T-cell (primary cell): Measurements from ENCODE around the gene VAMP2. TPM values are rescaled to one million over a fixed set of nuclear protein-coding genes. Genes with fewer than 3 reads are reported as not detected.

ENCODE experiments used
- ATAC-seq, 4 experiments: fragments of 200-7000 bp in 3 of 4; fragments of 150-1000 bp in 1 of 4; cut with Tn5 transposase; replicated peaks in 1 of 4; 1 replicate in 3 of 4; 2 replicates in 1 of 4; pipeline ENCODE4 v1.10.0; 2021; ENCODE audit warnings: moderate library complexity in 3 of 4, mild to moderate bottlenecking in 2 of 4, moderate number of reproducible peaks in 1 of 4
- CTCF ChIA-PET, 2 donors: fragments of 300-600 bp; sonication (Branson Sonifier 250); formaldehyde crosslinking; loops; one replicate each; lab custom pipeline; 2022; ENCODE audit warnings: antibody characterized with exemption in 2 of 2; lab: Charles Lee
- POLR2A ChIA-PET, 2 donors: fragments of 300-600 bp; sonication (Branson Sonifier 250); formaldehyde crosslinking; loops; one replicate each; lab custom pipeline; 2022; ENCODE audit warnings: antibody characterized with exemption in 2 of 2; lab: Charles Lee
- DNase-seq, 35 experiments: peaks; one replicate each; pipeline versions ENCODE4 v3.0.0 to v3.0.0-alpha.2; 2013 to 2023
- H3K27ac ChIP-seq: one replicate; pipeline ENCODE4 v1.5.1; 2013; ENCODE audit warnings: low read length
- H3K27me3 ChIP-seq, 2 experiments: replicated peaks in 1 of 2; 1 replicate in 1 of 2; 2 replicates in 1 of 2; pipeline versions ENCODE4 v1.6.1 to v1.7.0; 2013; ENCODE audit warnings: low read length in 1 of 2, mixed read lengths in 1 of 2; ENCODE audit not compliant: control insufficient read depth in 2 of 2, insufficient read depth in 2 of 2; ENCODE audit errors: extremely low read depth in 1 of 2
- H3K36me3 ChIP-seq, 2 donors: 1 replicate in 1 of 2; 2 replicates in 1 of 2; pipeline versions ENCODE4 v1.6.1 to v1.7.0; 2013; ENCODE audit warnings: low read length in 1 of 2; ENCODE audit not compliant: control insufficient read depth in 2 of 2, insufficient read depth in 1 of 2; ENCODE audit errors: extremely low read depth in 1 of 2
- H3K4me1 ChIP-seq, 2 experiments: 1 replicate in 1 of 2; 2 replicates in 1 of 2; pipeline versions ENCODE4 v1.6.1 to v1.7.0; 2013; ENCODE audit warnings: low read length in 2 of 2, mixed read lengths in 1 of 2; ENCODE audit not compliant: insufficient read depth in 2 of 2, control insufficient read depth in 1 of 2; ENCODE audit errors: extremely low read depth in 1 of 2
- H3K4me3 ChIP-seq, 2 donors: 1 replicate in 1 of 2; 2 replicates in 1 of 2; pipeline versions ENCODE4 v1.5.1 to v1.7.0; 2013; ENCODE audit warnings: mild to moderate bottlenecking in 2 of 2, low read length in 1 of 2, moderate library complexity in 1 of 2; ENCODE audit not compliant: control insufficient read depth in 1 of 2; ENCODE audit errors: extremely low read depth in 1 of 2
- H3K9me3 ChIP-seq: 2 replicates; pipeline ENCODE4 v1.7.0; 2013
- H3K27ac Mint-ChIP-seq, 2 donors: one replicate each; pipeline ENCODE4 v1.8.0; 2020 to 2021; ENCODE audit warnings: mild to moderate bottlenecking in 2 of 2, mixed read lengths in 2 of 2
- H3K27me3 Mint-ChIP-seq, 2 donors: one replicate each; pipeline ENCODE4 v1.8.0; 2021 to 2022; ENCODE audit warnings: mixed read lengths in 2 of 2
- H3K36me3 Mint-ChIP-seq: one replicate; pipeline ENCODE4 v1.8.0; 2021; ENCODE audit warnings: mixed read lengths
- H3K4me1 Mint-ChIP-seq, 3 donors: one replicate each; pipeline ENCODE4 v1.8.0; 2020 to 2022; ENCODE audit warnings: mixed read lengths in 3 of 3, mild to moderate bottlenecking in 1 of 3
- H3K4me3 Mint-ChIP-seq, 3 donors: one replicate each; pipeline ENCODE4 v1.8.0; 2020 to 2022; ENCODE audit warnings: mild to moderate bottlenecking in 3 of 3, mixed read lengths in 3 of 3, moderate library complexity in 3 of 3
- H3K9me3 Mint-ChIP-seq, 3 donors: one replicate each; pipeline ENCODE4 v1.8.0; 2020 to 2022; ENCODE audit warnings: mixed read lengths in 3 of 3
- WGBS: methylation state at CpG from one replicate; pipeline ENCODE4 v1.1.5; 2013; ENCODE audit warnings: missing lambda C conversion rate; ENCODE audit not compliant: insufficient coverage; 5-methylcytosine and 5-hydroxymethylcytosine counted together
- total RNA-seq, 35 experiments: library from RNA in 6 of 35; stranded (reverse) in 6 of 35; fragments of 120-200 nt in 1 of 35; gene quantifications; one replicate each; pipeline versions ENCODE4 v1.2.1 to v1.2.4 and lab custom pipeline; 2013 to 2026

Gene VAMP2
- total RNA-seq, 5 donors from 2014 or later (not counting 1 experiment from before 2014, with no cell fraction given), result 160 to 243 (median 186) TPM

GRCh38 chr17:8121407-8121680, 41.4 kb downstream of the VAMP2 start:
- H3K9me3 ChIP-seq, result no peaks in the 10 kb centered on the region
- H3K4me3 Mint-ChIP-seq, result peak overlapping the region; percentile 83 to 91 (median 88)
- H3K27me3 Mint-ChIP-seq, result peaks cover 17 to 63% of the 10 kb centered on the region in 2 donors
- CTCF ChIA-PET, result interaction anchor here in 1 of 2 donors (1.1 kb wide), 1 partner anchor 37 kb away, joined by 3 read pairs; no protein-coding TSS in a partner anchor
- POLR2A ChIA-PET, result no interaction called here
- DNase-seq, result peak in 1 of 35 experiments; percentile 25
- no peak for ATAC-seq
- H3K27me3 ChIP-seq, result peaks cover 0 to 77% of the 10 kb centered on the region in 2 experiments
- H3K36me3 ChIP-seq, result no peaks in the 10 kb centered on the region
- WGBS, result 3% methylated on average over 5 of the region's 25 CpGs
- no peaks in the 10 kb centered on the region for H3K36me3 Mint-ChIP-seq
- H3K4me3 ChIP-seq, result peak overlapping the region; percentile 49 to 74
- H3K27ac ChIP-seq, result no peak overlapping the region
- no peak overlapping the region for H3K27ac Mint-ChIP-seq
- peaks cover 58 to 85% of the 10 kb centered on the region in 2 experiments for H3K4me1 ChIP-seq
- peaks cover 76 to 86% (median 81%) of the 10 kb centered on the region in 3 donors for H3K4me1 Mint-ChIP-seq
- H3K9me3 Mint-ChIP-seq, result no peaks in the 10 kb centered on the region

GRCh38 chr17:8120520-8121406, 42.0 kb downstream of the VAMP2 start:
- no peaks in the 10 kb centered on the region for H3K36me3 ChIP-seq
- no peaks in the 10 kb centered on the region for H3K36me3 Mint-ChIP-seq
- ChIA-PET CTCF (interaction anchor here (0.5 to 2.7 kb wide), 14 partner anchors 11 to 412 kb away, joined by 3 to 27 read pairs (median 10); partner anchors contain the start of genes BORCS6 (in 1 of the 2), CTC1 (in 1 of the 2) and SLC25A35 (in 1 of the 2)), POLR2A (interaction anchor here (0.5 to 2.2 kb wide), 6 partner anchors 36 to 279 kb away, joined by 4 to 12 read pairs (median 6); no protein-coding TSS in a partner anchor)
- DNase-seq (peak in 31 of 35 experiments; percentile 27 to 78 (median 53)), ATAC-seq (peak in 3 of 4 experiments; percentile 6 to 21 (median 7))
- 1% methylated on average over 23 of the region's 40 CpGs for WGBS
- H3K27me3 Mint-ChIP-seq, result peaks cover 20 to 69% of the 10 kb centered on the region in 2 donors
- peaks cover 58 to 80% of the 10 kb centered on the region in 2 experiments for H3K4me1 ChIP-seq
- H3K9me3 Mint-ChIP-seq, result no peaks in the 10 kb centered on the region
- H3K27ac ChIP-seq, result peak overlapping the region; percentile 0
- peak overlapping the region; percentile 49 to 74 for H3K4me3 ChIP-seq
- H3K27ac Mint-ChIP-seq, result peak overlapping the region; percentile 89
- H3K4me3 Mint-ChIP-seq, result peak overlapping the region; percentile 83 to 91 (median 88)
- H3K9me3 ChIP-seq, result no peaks in the 10 kb centered on the region
- H3K4me1 Mint-ChIP-seq, result peaks cover 72 to 80% (median 78%) of the 10 kb centered on the region in 3 donors
- H3K27me3 ChIP-seq, result peaks cover 0 to 77% of the 10 kb centered on the region in 2 experiments

- Mint-ChIP-seq H3K4me3 (peak overlapping the region; percentile 83 to 91 (median 88)), H3K4me1 (peaks cover 63 to 71% (median 69%) of the 10 kb centered on the region in 3 donors), H3K9me3 (no peaks in the 10 kb centered on the region), H3K36me3 (no peaks in the 10 kb centered on the region), H3K27me3 (peaks cover 28 to 70% of the 10 kb centered on the region in 2 donors), H3K27ac (peak overlapping the region; percentile 89)
- H3K4me3 ChIP-seq, result peak overlapping the region; percentile 73 to 99
- WGBS, result 0% methylated on average over 6 of the region's 28 CpGs
- ChIA-PET POLR2A (interaction anchor here (0.6 to 2.2 kb wide), 11 partner anchors 21 to 1478 kb away, joined by 3 to 12 read pairs (median 4); no protein-coding TSS in a partner anchor), CTCF (interaction anchor here (0.5 to 2.7 kb wide), 31 partner anchors 9 to 411 kb away, joined by 3 to 27 read pairs (median 6); partner anchors contain the start of genes BORCS6 (in 1 of the 2), CHD3 (in 1 of the 2), CTC1 (in 1 of the 2) and NDEL1 (in 1 of the 2))
- H3K36me3 ChIP-seq, result no peaks in the 10 kb centered on the region
- no peaks in the 10 kb centered on the region for H3K9me3 ChIP-seq
- ATAC-seq, result peak; percentile 37 to 61 (median 46)
- H3K4me1 ChIP-seq, result peaks cover 52 to 71% of the 10 kb centered on the region in 2 experiments
- peaks cover 8 to 75% of the 10 kb centered on the region in 2 experiments for H3K27me3 ChIP-seq
- peak overlapping the region; percentile 51 for H3K27ac ChIP-seq
- DNase-seq, result peak; percentile 61 to 95 (median 77)
These were observed 42.9 kb downstream of the VAMP2 start for GRCh38 chr17:8119581-8120519.

GRCh38 chr17:8118769-8119580, 43.8 kb downstream of the VAMP2 start:
- DNase-seq, result peak; percentile 64 to 89 (median 80)

More at GRCh38 chr17:8118769-8119580, 43.8 kb downstream of the VAMP2 start:
- H3K36me3 Mint-ChIP-seq, result no peaks in the 10 kb centered on the region
- Histone ChIP-seq H3K4me1 (peaks cover 44 to 62% of the 10 kb centered on the region in 2 experiments), H3K27ac (peak overlapping the region; percentile 51), H3K9me3 (no peaks in the 10 kb centered on the region), H3K36me3 (no peaks in the 10 kb centered on the region), H3K27me3 (peaks cover 8 to 75% of the 10 kb centered on the region in 2 experiments), H3K4me3 (peak overlapping the region; percentile 73 to 99)
- ChIA-PET POLR2A (interaction anchor here (0.6 to 2.2 kb wide), 10 partner anchors 22 to 1477 kb away, joined by 3 to 12 read pairs (median 3); partner anchors contain the start of gene AURKB (in 1 of the 2)), CTCF (interaction anchor here (0.6 to 2.7 kb wide), 36 partner anchors 8 to 1070 kb away, joined by 3 to 27 read pairs (median 5); partner anchors contain the start of genes BORCS6 (in 1 of the 2), CHD3 (in 1 of the 2), CTC1 (in 1 of the 2) and NDEL1 (in 1 of the 2))
- peak overlapping the region; percentile 88 to 91 (median 89) for H3K4me3 Mint-ChIP-seq
- H3K9me3 Mint-ChIP-seq, result no peaks in the 10 kb centered on the region
- peaks cover 54 to 62% (median 60%) of the 10 kb centered on the region in 3 donors for H3K4me1 Mint-ChIP-seq
- ATAC-seq, result peak; percentile 66 to 77 (median 72)
- peaks cover 37 to 69% of the 10 kb centered on the region in 2 donors for H3K27me3 Mint-ChIP-seq
- WGBS, result under 1% methylated on average over 33 of the region's 38 CpGs
- H3K27ac Mint-ChIP-seq, result peak overlapping the region; percentile 95
